Measurements from ENCODE around the gene ATRIP.

DNA sequence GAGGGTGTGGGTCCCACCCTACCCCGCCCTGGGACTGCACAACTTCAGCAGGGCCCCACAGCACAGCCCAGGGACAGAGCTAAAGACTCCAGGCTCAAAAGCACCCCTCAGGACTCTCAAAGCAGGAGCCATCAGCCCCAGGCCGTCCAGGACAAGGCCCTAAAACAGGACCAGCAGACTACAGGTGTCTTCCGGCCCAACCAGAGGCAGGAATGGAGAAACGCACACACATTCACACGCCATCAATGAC is 26.1 kb downstream of the ATRIP start:
- TF ChIP-seq, protein P1, sequence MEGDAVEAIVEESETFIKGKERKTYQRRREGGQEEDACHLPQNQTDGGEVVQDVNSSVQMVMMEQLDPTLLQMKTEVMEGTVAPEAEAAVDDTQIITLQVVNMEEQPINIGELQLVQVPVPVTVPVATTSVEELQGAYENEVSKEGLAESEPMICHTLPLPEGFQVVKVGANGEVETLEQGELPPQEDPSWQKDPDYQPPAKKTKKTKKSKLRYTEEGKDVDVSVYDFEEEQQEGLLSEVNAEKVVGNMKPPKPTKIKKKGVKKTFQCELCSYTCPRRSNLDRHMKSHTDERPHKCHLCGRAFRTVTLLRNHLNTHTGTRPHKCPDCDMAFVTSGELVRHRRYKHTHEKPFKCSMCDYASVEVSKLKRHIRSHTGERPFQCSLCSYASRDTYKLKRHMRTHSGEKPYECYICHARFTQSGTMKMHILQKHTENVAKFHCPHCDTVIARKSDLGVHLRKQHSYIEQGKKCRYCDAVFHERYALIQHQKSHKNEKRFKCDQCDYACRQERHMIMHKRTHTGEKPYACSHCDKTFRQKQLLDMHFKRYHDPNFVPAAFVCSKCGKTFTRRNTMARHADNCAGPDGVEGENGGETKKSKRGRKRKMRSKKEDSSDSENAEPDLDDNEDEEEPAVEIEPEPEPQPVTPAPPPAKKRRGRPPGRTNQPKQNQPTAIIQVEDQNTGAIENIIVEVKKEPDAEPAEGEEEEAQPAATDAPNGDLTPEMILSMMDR (IDR thresholded peaks at IDR 0.05; ENCODE audit: low read length) = no peak
- TF ChIP-seq EZH2 (optimal IDR thresholded peaks at IDR 0.05; ENCODE audit: low read depth, low read length) = no peak

Data from MM.1S (cell line).